NT2/D1 (cell line): ENCODE results near the gene AMBP.

Source experiments
- DNase-seq: peaks from one replicate; pipeline ENCODE4 v3.0.0-alpha.2; 2011; ENCODE audit warnings: low read depth, low spot score
- H3K27me3 ChIP-seq: 2 replicates; pipeline ENCODE4 v1.6.0; 2011; ENCODE audit warnings: mild to moderate bottlenecking; ENCODE audit not compliant: insufficient read length, insufficient read depth
- H3K36me3 ChIP-seq: 2 replicates; pipeline ENCODE4 v1.6.1; 2011; ENCODE audit warnings: mild to moderate bottlenecking, low read length, mixed read lengths; ENCODE audit not compliant: insufficient read depth, insufficient read length
- H3K4me1 ChIP-seq: 2 replicates; pipeline ENCODE4 v1.5.1; 2011; ENCODE audit not compliant: insufficient read depth, insufficient read length
- H3K4me3 ChIP-seq: 2 replicates; pipeline ENCODE4 v1.5.1; 2011; ENCODE audit warnings: low read depth; ENCODE audit not compliant: insufficient read length
- H3K9ac ChIP-seq: 2 replicates; pipeline ENCODE4 v1.6.0; 2011; ENCODE audit warnings: low read depth; ENCODE audit not compliant: insufficient read length
- H3K9me3 ChIP-seq: 2 replicates; pipeline ENCODE4 v1.5.1; 2011; ENCODE audit warnings: mild to moderate bottlenecking, low read length; ENCODE audit not compliant: insufficient read depth
- SUZ12 ChIP-seq: IDR thresholded peaks from 2 replicates; pipeline ENCODE4 v1.6.1; 2011; ENCODE audit not compliant: insufficient read length, insufficient read depth; ENCODE audit errors: extremely low read depth
- YY1 ChIP-seq: IDR thresholded peaks from 2 replicates; pipeline ENCODE4 v1.6.1; 2011; ENCODE audit not compliant: insufficient read length, insufficient read depth
- ZNF274 ChIP-seq: IDR thresholded peaks from 2 replicates; pipeline ENCODE4 v1.6.1; 2011; ENCODE audit warnings: mild to moderate bottlenecking, low read depth, low read length

The AMBP gene

DNA sequence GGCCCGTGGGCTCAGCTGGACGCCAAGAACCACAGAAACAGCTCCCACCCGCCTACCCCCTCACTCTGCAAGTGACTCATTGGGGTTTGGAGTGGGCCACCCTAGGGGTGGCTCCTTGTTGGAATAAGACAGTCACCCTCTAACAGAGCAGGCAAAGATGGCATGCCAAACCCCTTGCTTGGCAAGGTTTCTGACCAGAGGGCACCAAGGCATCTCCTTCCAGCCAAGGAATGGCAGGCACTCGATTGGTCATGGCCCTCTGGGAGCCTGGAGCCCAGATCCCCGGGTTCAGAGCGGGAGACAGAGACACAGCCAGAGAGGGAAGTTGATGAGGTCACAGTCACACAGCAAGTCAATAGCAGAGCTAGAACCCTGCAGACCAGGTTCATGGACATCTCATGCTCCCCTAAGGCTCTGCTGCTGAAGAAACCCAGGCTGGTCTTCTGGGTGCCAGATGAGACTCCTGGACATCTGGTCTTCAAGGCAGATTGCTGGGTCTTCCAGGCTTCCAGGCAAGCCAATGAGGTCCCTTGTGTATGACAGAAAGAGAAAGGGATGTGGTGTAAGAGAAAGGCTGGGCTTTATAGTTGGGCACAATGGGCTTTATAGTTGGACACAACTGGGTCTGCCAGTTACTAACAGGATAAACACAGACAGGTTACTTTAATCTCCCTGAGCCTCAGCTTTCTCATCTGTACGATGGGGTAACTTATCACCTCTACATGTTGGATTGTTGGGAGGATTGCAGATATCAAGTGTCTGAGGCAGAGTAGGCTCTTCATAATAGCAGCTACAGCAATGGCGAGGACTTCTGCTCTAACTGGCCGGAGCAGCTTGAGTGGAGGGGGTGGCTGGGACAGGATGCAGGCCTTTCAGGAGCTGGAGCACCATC is 44.3 kb upstream of the AMBP start:
- TF ChIP-seq ZNF274 (no peak), SUZ12 (no peak), YY1 (no peak)
- no peak for DNase-seq
- Histone ChIP-seq H3K36me3 (no peaks in the 10 kb centered on the region), H3K4me1 (peaks cover 6% of the 10 kb centered on the region), H3K4me3 (no peak overlapping the region), H3K27me3 (no peaks in the 10 kb centered on the region), H3K9me3 (no peaks in the 10 kb centered on the region), H3K9ac (no peak overlapping the region)

DNA sequence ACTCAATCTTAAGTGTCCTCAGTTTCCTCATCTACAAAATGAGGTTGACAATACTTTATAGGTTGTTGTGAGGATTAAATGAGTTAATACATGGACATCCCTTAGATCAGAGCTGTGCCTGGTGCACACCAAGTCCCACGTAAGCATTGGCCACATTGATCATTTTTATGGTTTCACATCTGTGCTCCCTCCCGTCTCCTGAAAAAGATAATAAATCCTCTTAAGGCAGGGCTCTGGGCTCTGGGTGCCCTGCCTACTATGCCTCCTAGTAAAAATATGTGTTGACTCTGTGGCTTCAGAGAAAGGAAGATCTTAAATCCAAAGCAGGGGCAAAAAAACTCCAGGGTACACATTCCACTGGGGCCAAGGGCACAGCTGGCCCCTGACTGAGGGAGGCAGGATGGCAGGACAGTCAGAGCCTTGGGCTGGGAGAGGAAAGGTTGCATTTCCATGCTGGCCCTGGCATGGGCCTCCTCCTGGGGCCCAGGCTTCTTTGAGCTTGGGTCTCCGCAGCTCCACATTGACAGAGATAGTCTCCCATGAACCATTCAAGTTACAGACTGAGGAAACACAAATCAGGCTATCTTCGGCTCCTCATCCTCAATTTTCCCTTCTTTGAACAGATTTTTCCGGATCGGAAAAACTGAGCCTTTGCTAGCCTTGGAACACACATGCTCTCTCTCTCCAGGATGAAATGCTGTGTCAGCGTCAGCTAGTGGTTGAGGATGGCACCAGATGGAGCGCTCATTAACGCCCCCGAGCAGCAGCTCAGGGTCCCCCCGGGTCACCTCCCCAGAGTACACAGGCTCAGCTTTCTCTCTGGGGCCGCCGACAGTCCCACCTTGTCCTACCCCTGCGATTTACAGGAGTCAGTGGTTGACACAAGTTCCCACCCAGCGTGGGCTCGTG is 43.4 kb upstream of the AMBP start:
- no peak for DNase-seq
- Histone ChIP-seq H3K4me1 (peaks cover 8% of the 10 kb centered on the region), H3K4me3 (no peak overlapping the region), H3K36me3 (no peaks in the 10 kb centered on the region), H3K27me3 (no peaks in the 10 kb centered on the region), H3K9ac (no peak overlapping the region), H3K9me3 (no peaks in the 10 kb centered on the region)
- TF ChIP-seq ZNF274, result no peak
- no peak for TF ChIP-seq SUZ12
- TF ChIP-seq YY1, result no peak

DNA sequence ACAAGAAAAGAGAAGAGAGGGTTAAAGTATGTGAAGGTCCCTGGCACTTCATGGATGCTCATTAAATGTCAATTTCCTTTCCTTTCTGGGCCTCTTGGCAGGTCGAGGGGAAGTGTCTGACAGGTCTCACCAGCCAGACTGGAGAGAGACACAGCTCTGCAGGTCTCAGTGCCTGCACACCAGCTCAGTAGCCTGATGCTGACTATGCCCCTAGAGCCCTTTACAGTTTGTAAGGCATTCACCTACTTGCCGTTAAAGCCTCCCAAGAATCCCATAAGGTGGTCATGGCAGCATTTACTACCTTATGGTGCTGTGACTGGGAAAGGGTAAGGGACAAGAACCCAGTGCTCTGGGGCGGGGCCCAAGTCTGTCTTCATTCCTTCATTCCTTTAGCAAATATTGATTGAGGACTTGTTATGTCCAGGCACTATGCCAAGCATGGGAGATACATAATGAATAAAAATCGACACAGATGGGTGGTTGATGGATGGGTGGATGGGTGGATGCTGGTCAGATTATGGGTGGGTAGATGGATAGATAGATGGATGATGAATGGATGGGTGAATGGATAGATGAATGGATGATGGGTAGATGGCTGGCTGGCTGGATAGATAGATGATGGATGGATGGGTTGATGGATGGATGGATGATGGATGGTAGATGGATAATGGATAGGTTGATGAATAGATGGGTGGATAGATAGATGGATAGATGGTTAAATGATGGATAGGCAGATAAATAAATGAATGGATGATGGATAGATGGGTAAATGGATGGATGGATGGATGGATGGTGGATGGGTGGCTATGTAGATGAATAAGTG is 42.3 kb upstream of the AMBP start:
- Histone ChIP-seq H3K27me3 (peaks cover 4% of the 10 kb centered on the region), H3K4me1 (peaks cover 16% of the 10 kb centered on the region), H3K36me3 (no peaks in the 10 kb centered on the region), H3K4me3 (no peak overlapping the region), H3K9ac (no peak overlapping the region), H3K9me3 (no peaks in the 10 kb centered on the region)
- no peak for DNase-seq
- TF ChIP-seq ZNF274 (no peak), YY1 (no peak), SUZ12 (no peak)

DNA sequence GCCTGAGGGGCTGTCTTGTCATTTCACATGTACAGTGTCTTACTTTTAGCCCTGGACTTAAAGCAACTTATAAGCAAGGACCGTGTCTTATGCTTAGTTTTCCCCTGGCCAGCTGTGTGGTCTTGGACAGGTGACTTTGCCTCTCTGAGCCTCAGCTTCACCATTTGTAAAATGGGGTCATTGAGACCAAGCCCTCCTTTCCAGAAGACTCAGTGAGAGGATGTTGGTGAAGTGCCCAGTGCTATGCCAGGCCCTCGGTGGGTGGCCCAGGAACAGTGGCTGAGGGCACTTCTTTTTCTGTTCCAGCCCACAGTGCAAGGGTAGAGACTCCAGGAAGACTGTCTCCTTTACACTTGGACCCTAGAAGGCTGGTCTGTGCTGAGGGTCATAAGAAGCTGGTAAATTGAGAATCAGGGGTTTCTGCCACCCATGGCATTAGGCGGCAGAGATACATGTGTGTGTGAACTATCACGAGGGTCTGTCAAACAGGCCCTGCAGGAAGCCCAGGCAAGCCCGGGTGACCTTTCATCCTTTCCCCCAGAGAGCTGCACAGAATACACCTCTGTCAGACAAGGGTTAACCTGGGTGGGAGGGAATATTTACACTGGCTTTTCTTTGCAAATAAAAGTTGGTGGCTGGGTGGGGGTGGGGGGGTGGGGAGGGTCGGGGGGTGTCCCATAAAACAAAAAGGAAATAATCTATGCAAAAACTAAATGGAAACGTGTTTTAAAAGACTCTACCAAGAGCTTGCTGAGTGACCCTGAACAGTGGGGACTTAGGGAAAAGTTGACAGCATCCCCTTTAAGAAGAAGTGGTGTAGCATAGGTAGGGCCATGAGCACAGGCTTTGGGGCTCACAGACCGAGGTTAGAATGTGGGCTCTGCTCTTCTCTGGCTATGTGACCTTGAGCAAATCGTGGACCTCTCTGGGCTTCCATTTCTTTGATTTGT is 41.4 kb upstream of the AMBP start:
- TF ChIP-seq ZNF274 (no peak), SUZ12 (no peak), YY1 (no peak)
- no peaks in the 10 kb centered on the region for H3K9me3 ChIP-seq
- no peak overlapping the region for H3K4me3 ChIP-seq
- H3K27me3 ChIP-seq, result peaks cover 5% of the 10 kb centered on the region
- no peaks in the 10 kb centered on the region for H3K36me3 ChIP-seq
- H3K9ac ChIP-seq, result no peak overlapping the region
- peaks cover 16% of the 10 kb centered on the region for H3K4me1 ChIP-seq
- no peak for DNase-seq

DNA sequence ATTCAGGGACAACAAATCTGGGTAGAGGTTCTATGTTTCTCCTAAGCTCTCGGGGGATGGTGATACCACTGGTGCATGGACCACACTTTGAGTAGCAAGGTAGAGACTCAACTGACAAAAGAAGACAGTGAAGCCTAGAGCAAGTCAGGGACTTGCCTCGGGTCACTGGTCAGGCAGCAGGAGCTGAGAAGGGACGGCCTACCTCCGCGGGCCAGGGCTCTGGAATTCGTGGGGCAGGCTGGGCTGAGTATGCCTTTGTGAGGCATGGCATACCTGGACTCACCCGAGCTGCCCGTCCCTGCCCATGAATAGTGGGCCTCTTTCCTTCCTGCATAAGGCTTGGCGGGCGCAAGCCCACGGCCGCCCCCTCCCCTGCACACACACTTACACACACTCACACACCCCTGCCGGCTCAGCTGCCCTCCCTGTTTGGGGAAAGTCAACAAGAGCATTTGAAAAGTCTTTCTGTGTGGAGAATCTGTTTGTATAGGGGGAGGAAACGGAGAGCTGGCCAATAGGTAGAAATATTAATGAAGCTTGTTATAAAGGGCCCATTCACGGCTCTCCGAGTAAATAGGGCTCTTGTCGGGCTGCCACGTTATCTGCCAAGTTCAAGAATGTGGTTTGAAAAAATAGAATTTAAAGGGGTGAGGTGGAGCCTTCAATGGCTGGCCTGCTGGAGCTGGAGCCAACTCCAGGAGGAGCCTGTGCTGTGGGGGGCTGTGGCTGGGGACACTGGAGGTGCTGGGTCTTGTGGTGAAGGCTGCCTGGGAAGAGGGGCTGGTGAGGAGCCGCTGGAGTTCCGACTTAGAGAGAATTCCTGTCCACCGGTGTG is 40.1 kb upstream of the AMBP start:
- Histone ChIP-seq H3K36me3 (no peaks in the 10 kb centered on the region), H3K9ac (no peak overlapping the region), H3K4me1 (peaks cover 19% of the 10 kb centered on the region), H3K9me3 (no peaks in the 10 kb centered on the region), H3K4me3 (no peak overlapping the region), H3K27me3 (peaks cover 11% of the 10 kb centered on the region)
- TF ChIP-seq SUZ12, result no peak
- no peak for TF ChIP-seq YY1
- TF ChIP-seq ZNF274, result no peak
- no peak for DNase-seq

DNA sequence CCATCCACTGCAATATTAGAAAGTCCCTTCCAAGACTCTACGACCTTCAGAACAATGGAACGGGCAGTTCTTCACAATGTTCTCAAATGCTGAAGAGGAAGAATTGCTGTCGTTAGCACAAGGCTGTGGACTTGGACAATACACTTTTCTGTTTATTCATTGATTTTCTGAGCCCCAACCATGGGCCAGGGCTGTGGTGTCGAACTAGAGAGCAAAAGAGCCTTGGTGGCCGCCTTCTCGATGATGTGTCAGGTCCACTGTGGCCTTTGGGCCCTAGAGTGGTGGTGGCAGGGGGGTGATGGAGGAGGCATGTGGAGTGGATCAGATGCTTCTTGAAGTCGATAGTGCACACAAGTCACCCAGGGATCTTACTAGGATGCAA is 39.5 kb upstream of the AMBP start:
- no peaks in the 10 kb centered on the region for H3K36me3 ChIP-seq
- TF ChIP-seq SUZ12, result no peak
- TF ChIP-seq YY1, result no peak
- TF ChIP-seq ZNF274, result no peak
- H3K4me1 ChIP-seq, result peaks cover 20% of the 10 kb centered on the region
- DNase-seq, result no peak
- no peak overlapping the region for H3K4me3 ChIP-seq
- no peaks in the 10 kb centered on the region for H3K9me3 ChIP-seq
- H3K27me3 ChIP-seq, result peaks cover 12% of the 10 kb centered on the region
- H3K9ac ChIP-seq, result no peak overlapping the region
